WTC11 (cell line): Measurements from ENCODE around the gene NOL12. TPM values are rescaled to one million over a fixed set of nuclear protein-coding genes. Genes with fewer than 3 reads are reported as not detected.
A peak's percentile ranks its signal among the peaks of the same experiment; 100 is the strongest.

Experiments
- ATAC-seq: fragments of 200-7000 bp; cut with Tn5 transposase; 2 replicates; pipeline ENCODE4 v1.10.0; 2021; ENCODE audit warnings: mild to moderate bottlenecking, moderate library complexity
- CTCF ChIA-PET: fragments of 300-600 bp; sonication (Branson Sonifier 250); formaldehyde crosslinking; loops from one replicate; lab custom pipeline; 2021; ENCODE audit warnings: antibody characterized with exemption; lab: Charles Lee
- POLR2A ChIA-PET: fragments of 350-600 bp; sonication (Branson Sonifier 250); formaldehyde crosslinking; loops from one replicate; lab custom pipeline; 2021; ENCODE audit warnings: antibody characterized with exemption; lab: Charles Lee
- DNase-seq: peaks from one replicate; pipeline ENCODE4 v3.0.0; 2021; ENCODE audit warnings: low spot score
- H3K27ac Mint-ChIP-seq: 2 replicates; pipeline ENCODE4 v1.8.0; 2021; ENCODE audit warnings: mixed read lengths
- H3K27me3 Mint-ChIP-seq: 2 replicates; pipeline ENCODE4 v1.8.0; 2021; ENCODE audit warnings: low read depth, mild to moderate bottlenecking, moderate library complexity, mixed read lengths
- H3K36me3 Mint-ChIP-seq: 2 replicates; pipeline ENCODE4 v1.8.0; 2021; ENCODE audit warnings: mixed read lengths
- H3K4me1 Mint-ChIP-seq: 2 replicates; pipeline ENCODE4 v1.8.0; 2022; ENCODE audit warnings: mixed read lengths
- H3K4me3 Mint-ChIP-seq: 2 replicates; pipeline ENCODE4 v1.8.0; 2021; ENCODE audit warnings: mild to moderate bottlenecking, moderate library complexity, mixed read lengths
- H3K9me3 Mint-ChIP-seq: 2 replicates; pipeline ENCODE4 v1.8.0; 2021; ENCODE audit warnings: mixed read lengths
- ATF6 ChIP-seq: sonication (generic); formaldehyde crosslinking; IDR thresholded peaks from 2 replicates; pipeline ENCODE4 v1.8.1; 2023; ENCODE audit warnings: mild to moderate bottlenecking, missing genetic modification reagents
- CBFB ChIP-seq: sonication (generic); formaldehyde crosslinking; IDR thresholded peaks from 2 replicates; pipeline ENCODE4 v1.8.1; 2022; ENCODE audit warnings: mild to moderate bottlenecking, low read depth, missing genetic modification reagents
- CREB1 ChIP-seq: sonication (generic); formaldehyde crosslinking; IDR thresholded peaks from 2 replicates; pipeline ENCODE4 v1.8.0; 2023; ENCODE audit warnings: mild to moderate bottlenecking, missing genetic modification reagents
- CTCF ChIP-seq: fragments of 200-600 bp; IDR thresholded peaks from 2 replicates; pipeline ENCODE4 v1.8.0; 2022; ENCODE audit warnings: antibody characterized with exemption
- E2F1 ChIP-seq: sonication (generic); formaldehyde crosslinking; IDR thresholded peaks from 2 replicates; pipeline ENCODE4 v1.8.0; 2022; ENCODE audit warnings: mild to moderate bottlenecking, missing genetic modification reagents
- E2F5 ChIP-seq: sonication (generic); formaldehyde crosslinking; IDR thresholded peaks from 2 replicates; pipeline ENCODE4 v1.8.1; 2022; ENCODE audit warnings: mild to moderate bottlenecking, moderate library complexity, missing genetic modification reagents
- ELF4 ChIP-seq: sonication (generic); formaldehyde crosslinking; IDR thresholded peaks from 2 replicates; pipeline ENCODE4 v1.8.1; 2022; ENCODE audit warnings: low read depth, mild to moderate bottlenecking, moderate library complexity, missing genetic modification reagents
- EMX1 ChIP-seq: fragments of 250-450 bp; sonication (Bioruptor Pico); IDR thresholded peaks from 2 replicates; pipeline ENCODE4 v1.8.0; 2021; ENCODE audit warnings: mild to moderate bottlenecking
- ERG ChIP-seq: fragments of 250-450 bp; sonication (Bioruptor Pico); IDR thresholded peaks from 2 replicates; pipeline ENCODE4 v1.8.0; 2021; ENCODE audit warnings: mild to moderate bottlenecking
- FOXK1 ChIP-seq: sonication (generic); formaldehyde crosslinking; IDR thresholded peaks from 2 replicates; pipeline ENCODE4 v1.8.0; 2022; ENCODE audit warnings: mild to moderate bottlenecking, moderate library complexity, missing genetic modification reagents
- GTF2I ChIP-seq: fragments of 250-450 bp; sonication (Bioruptor Pico); conservative IDR thresholded peaks from 2 replicates; pipeline ENCODE4 v1.4.0; 2021; ENCODE audit warnings: mild to moderate bottlenecking
- IRF2 ChIP-seq: sonication (generic); formaldehyde crosslinking; IDR thresholded peaks from 2 replicates; pipeline ENCODE4 v1.8.0; 2022; ENCODE audit warnings: low read depth, missing genetic modification reagents, borderline replicate concordance
- JAZF1 ChIP-seq: fragments of 250-450 bp; sonication (Bioruptor Pico); IDR thresholded peaks from 2 replicates; pipeline ENCODE4 v1.9.0; 2021; ENCODE audit warnings: moderate library complexity, mild to moderate bottlenecking, inconsistent platforms
- MXD4 ChIP-seq: fragments of 250-450 bp; sonication (Bioruptor Pico); IDR thresholded peaks from 2 replicates; pipeline ENCODE4 v1.8.0; 2021; ENCODE audit warnings: mild to moderate bottlenecking, moderate library complexity, borderline replicate concordance
- SMAD3 ChIP-seq: sonication (generic); formaldehyde crosslinking; IDR thresholded peaks from 2 replicates; pipeline ENCODE4 v1.8.0; 2022; ENCODE audit warnings: missing genetic modification reagents, mild to moderate bottlenecking, borderline replicate concordance
- SMAD4 ChIP-seq: sonication (generic); formaldehyde crosslinking; IDR thresholded peaks from 2 replicates; pipeline ENCODE4 v1.8.0; 2022; ENCODE audit warnings: mild to moderate bottlenecking, missing genetic modification reagents
- SOX15 ChIP-seq: fragments of 250-450 bp; sonication (Bioruptor Pico); IDR thresholded peaks from 2 replicates; pipeline ENCODE4 v1.9.0; 2021; ENCODE audit warnings: mild to moderate bottlenecking
- SP1 ChIP-seq: sonication (generic); formaldehyde crosslinking; conservative IDR thresholded peaks from 2 replicates; pipeline ENCODE4 v1.8.1; 2022; ENCODE audit warnings: missing genetic modification reagents
- TCF7 ChIP-seq: sonication (generic); formaldehyde crosslinking; IDR thresholded peaks from 2 replicates; pipeline ENCODE4 v1.8.0; 2022; ENCODE audit warnings: mild to moderate bottlenecking, low read depth, missing genetic modification reagents, moderate library complexity
- TEAD4 ChIP-seq: sonication (generic); formaldehyde crosslinking; IDR thresholded peaks from 2 replicates; pipeline ENCODE4 v1.8.0; 2022; ENCODE audit warnings: mild to moderate bottlenecking, missing genetic modification reagents
- USF1 ChIP-seq: sonication (generic); formaldehyde crosslinking; IDR thresholded peaks from 2 replicates; pipeline ENCODE4 v1.8.0; 2022; ENCODE audit warnings: mild to moderate bottlenecking, missing genetic modification reagents
- ZNF317 ChIP-seq: sonication (generic); formaldehyde crosslinking; IDR thresholded peaks from 2 replicates; pipeline ENCODE4 v1.8.1; 2023; ENCODE audit warnings: low read depth, mild to moderate bottlenecking, moderate library complexity, missing genetic modification reagents, borderline replicate concordance
- ZNF416 ChIP-seq: fragments of 250-450 bp; sonication (Bioruptor Pico); IDR thresholded peaks from 2 replicates; pipeline ENCODE4 v1.9.0; 2021; ENCODE audit warnings: mild to moderate bottlenecking, inconsistent platforms
- ZNF512 ChIP-seq: sonication (generic); formaldehyde crosslinking; IDR thresholded peaks from 2 replicates; pipeline ENCODE4 v1.8.1; 2022; ENCODE audit warnings: missing genetic modification reagents, borderline replicate concordance
- ZNF671 ChIP-seq: fragments of 250-450 bp; sonication (Bioruptor Pico); IDR thresholded peaks from 2 replicates; pipeline ENCODE4 v1.8.0; 2021; ENCODE audit warnings: mild to moderate bottlenecking
- total RNA-seq: library from RNA; stranded (reverse); gene quantifications from 3 replicates; pipeline ENCODE4 v1.2.3, GENCODE V29; 2021

NOL12 gene
- total RNA-seq, 1 experiment from 2014 or later = 24.9 TPM

- POLR2A ChIA-PET = interaction anchor here (0.6 to 1.8 kb wide), 5 partner anchors 33 to 123 kb away, joined by 3 to 7 read pairs (median 4); partner anchors contain the start of genes GGA1 and PDXP
- ATAC-seq (peak; percentile 98), DNase-seq (peak; percentile 99)
- Mint-ChIP-seq H3K9me3 (no peaks in the 10 kb centered on the region), H3K4me1 (peaks cover 11% of the 10 kb centered on the region), H3K27me3 (no peaks in the 10 kb centered on the region), H3K27ac (peak within 1 kb of the TSS; percentile 91), H3K36me3 (peaks cover 35% of the 10 kb centered on the region), H3K4me3 (peak within 1 kb of the TSS; percentile 96)
- CTCF ChIA-PET = interaction anchor here (0.6 to 4.2 kb wide), 22 partner anchors 11 to 224 kb away, joined by 3 to 29 read pairs (median 3); partner anchors contain the start of genes GGA1 and NOL12
- TF ChIP-seq ZNF671 (CRISPR knock-in tag) (no peak), ERG (CRISPR knock-in tag) (no peak), CREB1 (CRISPR knock-in tag) (no peak), ATF6 (CRISPR knock-in tag) (no peak), E2F5 (no peak), SOX15 (no peak), CBFB (CRISPR knock-in tag) (no peak), ZNF512 (CRISPR knock-in tag) (no peak), SP1 (CRISPR knock-in tag) (peak; percentile 81), IRF2 (CRISPR knock-in tag) (no peak), ELF4 (no peak), GTF2I (CRISPR knock-in tag) (no peak), ZNF416 (no peak), TEAD4 (CRISPR knock-in tag) (no peak), ZNF317 (no peak), MXD4 (CRISPR knock-in tag) (no peak), E2F1 (no peak), TCF7 (CRISPR knock-in tag) (no peak), EMX1 (no peak), FOXK1 (CRISPR knock-in tag) (no peak), SMAD4 (CRISPR knock-in tag) (no peak), CTCF (no peak), JAZF1 (CRISPR knock-in tag) (no peak), USF1 (CRISPR knock-in tag) (no peak), SMAD3 (CRISPR knock-in tag) (peak; percentile 40; the same call in 1 of the 2 replicates)
These were observed 10.8 kb downstream of the NOL12 start, which contains the start of gene TRIOBP for GRCh38 chr22:37696657-37697537. TSS of gene TRIOBP (plus strand) at chr22:37697048. CDS start at chr22:37701366, 4,318 bp downstream.
